ENCODE results near the gene CCSER2. TPM values are rescaled to one million over a fixed set of nuclear protein-coding genes. Genes with fewer than 3 reads are reported as not detected.

Gene CCSER2
- total RNA-seq, 1 donor from 2014 or later = 78.8 TPM

DNA sequence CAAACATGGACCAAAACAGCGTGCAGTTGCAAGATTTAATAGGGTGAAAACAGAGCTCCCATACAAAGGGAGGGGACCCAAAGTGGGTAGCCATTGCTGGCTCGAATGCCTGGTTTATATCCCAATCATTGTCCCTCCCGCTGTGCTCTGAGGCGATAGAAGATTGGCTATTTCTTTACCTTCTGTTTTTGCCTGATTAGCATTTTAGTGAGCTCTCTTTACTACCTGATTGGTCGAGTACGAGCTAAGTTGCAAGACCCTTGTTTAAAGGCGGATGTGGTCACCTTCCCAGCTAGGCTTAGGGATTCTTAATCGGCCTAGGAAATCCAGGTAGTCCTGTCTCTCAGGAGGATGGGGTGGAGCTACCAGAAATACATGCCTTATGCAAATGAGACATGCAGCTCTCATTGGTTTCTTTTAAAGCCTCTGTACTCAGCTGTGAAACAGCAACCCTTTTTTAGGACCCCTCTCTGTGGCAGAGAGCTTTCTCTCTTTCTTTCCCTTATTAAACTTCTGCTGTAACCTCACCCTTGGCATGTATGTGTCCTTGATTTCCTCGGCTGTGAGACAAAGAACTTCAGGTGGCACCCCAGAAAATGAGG, 202.4 kb downstream of the CCSER2 start:
- H3K9me3 Mint-ChIP-seq (ENCODE audit: low read depth) = peaks cover 4% of the 10 kb centered on the region
- no peaks in the 10 kb centered on the region for H3K36me3 Mint-ChIP-seq (ENCODE audit: low read depth)
- no peaks in the 10 kb centered on the region for H3K27me3 Mint-ChIP-seq (ENCODE audit: low read depth)
- no peak overlapping the region for H3K4me3 Mint-ChIP-seq (ENCODE audit: unreplicated experiment)
- H3K4me1 Mint-ChIP-seq (ENCODE audit: low read depth) = peaks cover 11% of the 10 kb centered on the region
- H3K27ac Mint-ChIP-seq (ENCODE audit: unreplicated experiment) = no peak overlapping the region
- no peak for DNase-seq (ENCODE audit: low spot score)
- TF ChIP-seq CTCF (IDR thresholded peaks at IDR 0.05) = no peak

- H3K36me3 Mint-ChIP-seq (ENCODE audit: low read depth) = no peaks in the 10 kb centered on the region
These were observed 203.0 kb downstream of the CCSER2 start for GRCh38 chr10:84531396-84531795.

GRCh38 chr10:84534168-84534567, 205.8 kb downstream of the CCSER2 start:
- no peak for DNase-seq (ENCODE audit: low spot score)
- H3K4me3 Mint-ChIP-seq (ENCODE audit: unreplicated experiment) = no peak overlapping the region
- H3K4me1 Mint-ChIP-seq (ENCODE audit: low read depth) = peaks cover 21% of the 10 kb centered on the region
- no peaks in the 10 kb centered on the region for H3K36me3 Mint-ChIP-seq (ENCODE audit: low read depth)
- H3K27me3 Mint-ChIP-seq (ENCODE audit: low read depth) = no peaks in the 10 kb centered on the region
- no peak overlapping the region for H3K27ac Mint-ChIP-seq (ENCODE audit: unreplicated experiment)
- TF ChIP-seq CTCF (IDR thresholded peaks at IDR 0.05) = peak; percentile 51
- no peaks in the 10 kb centered on the region for H3K9me3 Mint-ChIP-seq (ENCODE audit: low read depth)

More at GRCh38 chr10:84531396-84531795, 203.0 kb downstream of the CCSER2 start:
- TF ChIP-seq CTCF (IDR thresholded peaks at IDR 0.05) = no peak
- Mint-ChIP-seq H3K27me3 (ENCODE audit: low read depth) (no peaks in the 10 kb centered on the region), H3K4me3 (ENCODE audit: unreplicated experiment) (no peak overlapping the region), H3K27ac (ENCODE audit: unreplicated experiment) (no peak overlapping the region), H3K9me3 (ENCODE audit: low read depth) (no peaks in the 10 kb centered on the region), H3K4me1 (ENCODE audit: low read depth) (peaks cover 11% of the 10 kb centered on the region)
- no peak for DNase-seq (ENCODE audit: low spot score)

- DNase-seq (ENCODE audit: low spot score) = no peak
- peak overlapping the region; percentile 37 for H3K4me3 Mint-ChIP-seq (ENCODE audit: unreplicated experiment)
- H3K9me3 Mint-ChIP-seq (ENCODE audit: low read depth) = no peaks in the 10 kb centered on the region
- H3K27me3 Mint-ChIP-seq (ENCODE audit: low read depth) = no peaks in the 10 kb centered on the region
- TF ChIP-seq CTCF (IDR thresholded peaks at IDR 0.05) = peak; percentile 96
- H3K4me1 Mint-ChIP-seq (ENCODE audit: low read depth) = peaks cover 37% of the 10 kb centered on the region
- no peaks in the 10 kb centered on the region for H3K36me3 Mint-ChIP-seq (ENCODE audit: low read depth)
- H3K27ac Mint-ChIP-seq (ENCODE audit: unreplicated experiment) = no peak overlapping the region
These were observed 209.1 kb downstream of the CCSER2 start for GRCh38 chr10:84537447-84537931.

GRCh38 chr10:84538036-84538435, 209.6 kb downstream of the CCSER2 start:
- no peaks in the 10 kb centered on the region for H3K36me3 Mint-ChIP-seq (ENCODE audit: low read depth)
- no peak overlapping the region for H3K4me3 Mint-ChIP-seq (ENCODE audit: unreplicated experiment)
- DNase-seq (ENCODE audit: low spot score) = no peak
- H3K27me3 Mint-ChIP-seq (ENCODE audit: low read depth) = no peaks in the 10 kb centered on the region
- no peak for TF ChIP-seq CTCF (IDR thresholded peaks at IDR 0.05)
- no peaks in the 10 kb centered on the region for H3K9me3 Mint-ChIP-seq (ENCODE audit: low read depth)
- H3K4me1 Mint-ChIP-seq (ENCODE audit: low read depth) = peaks cover 37% of the 10 kb centered on the region
- no peak overlapping the region for H3K27ac Mint-ChIP-seq (ENCODE audit: unreplicated experiment)
